GM06990 (cell line): ENCODE results near the gene PLAU.

Source experiments
- DNase-seq: peaks from one replicate; pipeline ENCODE4 v3.0.0-alpha.2; 2011; ENCODE audit not compliant: insufficient read length; ENCODE audit errors: extremely low read depth
- H3K27me3 ChIP-seq: replicated peaks from 2 replicates; pipeline ENCODE4 v1.6.0; 2011; ENCODE audit warnings: low read length; ENCODE audit not compliant: control insufficient read depth, insufficient read depth
- H3K36me3 ChIP-seq: 2 replicates; pipeline ENCODE4 v1.5.1; 2011; ENCODE audit warnings: low read length; ENCODE audit not compliant: control insufficient read depth, insufficient read depth
- H3K4me3 ChIP-seq: replicated peaks from 2 replicates; pipeline ENCODE4 v1.5.1; 2011; ENCODE audit warnings: low read depth, mild to moderate bottlenecking, control low read depth, low read length
- TF ChIP-seq, protein P1 (sequence below): IDR thresholded peaks from 2 replicates; pipeline ENCODE4 v1.5.1; 2011; ENCODE audit warnings: low read length, control low read depth, mild to moderate bottlenecking, inconsistent platforms; ENCODE audit not compliant: insufficient read depth, poor library complexity, severe bottlenecking

PLAU gene

DNA sequence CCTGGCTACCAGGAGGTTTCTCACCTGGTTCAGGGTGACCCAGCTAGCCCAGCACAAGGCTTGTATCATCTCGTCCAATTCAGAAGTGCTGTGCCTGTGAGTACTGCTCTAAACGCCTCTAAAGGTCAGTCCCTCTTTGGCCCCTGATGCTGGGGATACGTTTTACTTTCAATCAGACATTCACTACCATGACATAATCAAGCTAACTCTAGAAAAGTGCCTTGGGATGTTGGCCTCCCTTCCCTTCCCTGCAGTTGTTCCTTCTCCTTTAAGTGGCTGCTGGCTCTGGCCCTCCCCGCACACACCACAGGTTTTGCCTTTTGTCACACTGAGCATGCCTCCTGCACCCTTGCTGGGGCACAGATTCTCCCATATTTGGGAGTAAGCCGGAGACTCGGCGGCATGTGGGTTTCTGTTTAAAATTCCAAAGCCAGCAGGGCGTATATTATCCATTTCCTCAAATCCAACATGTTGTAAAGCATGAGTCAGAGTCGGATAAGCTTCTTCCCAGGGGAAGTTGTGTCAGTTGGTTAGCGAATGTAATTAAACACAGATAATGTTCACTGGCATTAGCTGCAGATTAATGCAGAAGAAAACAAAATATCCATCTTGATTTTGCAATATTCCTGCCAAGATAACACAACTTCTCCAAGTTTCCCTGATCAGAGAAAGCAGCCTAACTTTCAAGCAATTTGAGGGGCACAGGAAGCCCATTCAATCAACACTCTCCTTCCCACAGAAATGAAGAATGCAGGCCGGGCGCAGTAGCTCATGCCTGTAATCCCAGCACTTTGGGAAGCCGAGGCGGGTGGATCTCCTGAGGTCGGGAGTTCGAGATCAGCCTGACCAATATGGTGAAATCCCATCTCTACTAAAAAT lies 55.2 kb downstream of the PLAU start:
- Histone ChIP-seq H3K27me3 (no peaks in the 10 kb centered on the region; the same call in 1 of the 2 replicates), H3K4me3 (no peak overlapping the region), H3K36me3 (no peaks in the 10 kb centered on the region)
- no peak for DNase-seq
- TF ChIP-seq, protein P1, sequence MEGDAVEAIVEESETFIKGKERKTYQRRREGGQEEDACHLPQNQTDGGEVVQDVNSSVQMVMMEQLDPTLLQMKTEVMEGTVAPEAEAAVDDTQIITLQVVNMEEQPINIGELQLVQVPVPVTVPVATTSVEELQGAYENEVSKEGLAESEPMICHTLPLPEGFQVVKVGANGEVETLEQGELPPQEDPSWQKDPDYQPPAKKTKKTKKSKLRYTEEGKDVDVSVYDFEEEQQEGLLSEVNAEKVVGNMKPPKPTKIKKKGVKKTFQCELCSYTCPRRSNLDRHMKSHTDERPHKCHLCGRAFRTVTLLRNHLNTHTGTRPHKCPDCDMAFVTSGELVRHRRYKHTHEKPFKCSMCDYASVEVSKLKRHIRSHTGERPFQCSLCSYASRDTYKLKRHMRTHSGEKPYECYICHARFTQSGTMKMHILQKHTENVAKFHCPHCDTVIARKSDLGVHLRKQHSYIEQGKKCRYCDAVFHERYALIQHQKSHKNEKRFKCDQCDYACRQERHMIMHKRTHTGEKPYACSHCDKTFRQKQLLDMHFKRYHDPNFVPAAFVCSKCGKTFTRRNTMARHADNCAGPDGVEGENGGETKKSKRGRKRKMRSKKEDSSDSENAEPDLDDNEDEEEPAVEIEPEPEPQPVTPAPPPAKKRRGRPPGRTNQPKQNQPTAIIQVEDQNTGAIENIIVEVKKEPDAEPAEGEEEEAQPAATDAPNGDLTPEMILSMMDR, result no peak

DNA sequence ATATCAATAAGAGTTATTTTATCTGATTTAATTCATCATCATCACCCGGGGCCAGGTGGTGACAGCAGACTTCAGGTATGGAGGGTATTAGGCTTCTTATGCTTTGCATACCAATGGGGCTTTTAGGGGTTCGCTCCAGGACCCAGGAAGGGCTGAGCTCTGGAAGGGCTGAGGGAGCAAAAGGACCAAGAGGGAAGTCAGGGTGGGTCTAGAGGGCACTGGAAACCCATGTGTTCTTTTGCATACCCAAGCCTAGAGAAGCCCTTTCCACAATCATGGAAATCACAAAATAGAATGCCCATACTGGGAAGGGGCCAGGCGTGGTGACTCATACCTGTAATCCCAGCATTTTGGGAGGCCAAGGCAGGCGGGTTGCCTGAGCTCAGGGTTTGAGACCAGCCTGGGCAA lies 56.1 kb downstream of the PLAU start:
- TF ChIP-seq, protein P1, result no peak
- DNase-seq, result no peak
- Histone ChIP-seq H3K36me3 (no peaks in the 10 kb centered on the region), H3K27me3 (no peaks in the 10 kb centered on the region; the same call in 1 of the 2 replicates), H3K4me3 (no peak overlapping the region)
